LNCaP clone FGC (cell line): ENCODE data around the gene LDLRAD4.

Experiments
- DNase-seq: peaks from one replicate; pipeline ENCODE4 v3.0.0-alpha.2; 2011; ENCODE audit warnings: low read depth
- H3K4me3 ChIP-seq: 2 replicates; pipeline ENCODE4 v1.5.1; 2011; ENCODE audit warnings: mild to moderate bottlenecking, low read depth, low read length, control low read depth
- CTCF ChIP-seq: IDR thresholded peaks from 2 replicates; pipeline ENCODE4 v1.5.1; 2012; ENCODE audit warnings: mild to moderate bottlenecking; ENCODE audit not compliant: control insufficient read depth, insufficient read depth; ENCODE audit errors: extremely low read depth

Gene LDLRAD4

GRCh38 chr18:13312515-13312914 lies 94.0 kb downstream of the LDLRAD4 start:
- no peak overlapping the region for H3K4me3 ChIP-seq
- no peak for DNase-seq
- TF ChIP-seq CTCF = no peak

DNA sequence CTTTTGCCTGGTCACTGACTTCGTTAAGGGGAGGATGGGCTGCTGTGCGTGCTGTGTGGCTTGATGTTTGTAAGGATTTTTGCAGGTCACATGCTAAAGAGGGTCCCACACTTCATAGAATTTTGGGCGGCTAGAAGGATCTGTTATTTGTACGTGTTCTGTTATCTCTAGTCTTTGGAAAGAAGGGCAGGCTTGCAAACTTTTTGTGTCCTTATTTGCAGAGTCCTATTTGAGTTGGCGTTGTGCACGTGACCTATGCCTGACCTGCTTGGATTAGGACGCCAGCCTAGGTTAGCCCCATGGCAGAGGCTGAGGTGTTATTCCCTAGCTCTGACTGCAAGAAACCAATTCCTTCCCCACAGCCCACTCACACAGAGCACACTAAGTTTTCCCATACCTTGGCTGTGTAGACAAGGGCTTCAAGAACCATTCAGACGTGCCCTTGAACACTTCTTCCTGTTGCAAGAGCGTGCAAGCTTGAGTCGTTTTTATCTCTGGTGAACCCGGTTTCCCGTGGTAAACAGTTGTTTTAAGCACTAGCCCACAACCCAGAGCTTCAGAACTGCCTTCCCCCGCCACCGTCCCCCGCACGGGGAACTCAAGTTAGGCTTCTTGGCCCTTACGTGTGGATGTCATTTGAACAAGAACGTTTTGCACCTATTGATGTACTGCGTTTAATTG lies 94.6 kb downstream of the LDLRAD4 start:
- TF ChIP-seq CTCF = no peak
- DNase-seq = no peak
- no peak overlapping the region for H3K4me3 ChIP-seq

DNA sequence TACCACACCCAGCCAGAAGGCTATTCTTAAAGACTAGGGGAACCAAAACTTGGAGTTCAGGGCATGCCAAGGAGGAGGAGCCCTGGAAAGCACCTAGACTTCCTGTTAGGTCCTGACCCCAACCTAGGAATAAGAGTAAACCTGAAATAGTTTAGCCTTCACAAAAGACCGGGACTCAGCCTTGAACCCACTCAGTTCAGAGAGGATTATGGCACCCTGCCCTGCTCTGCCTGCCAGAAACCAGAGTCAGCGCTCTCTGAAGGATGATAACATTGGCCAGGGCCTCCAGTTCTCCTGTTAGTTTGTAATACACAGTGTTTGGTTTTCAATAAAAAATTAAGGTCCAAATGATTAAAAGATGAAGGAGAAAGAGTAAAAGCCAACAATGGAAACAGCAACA lies 96.4 kb downstream of the LDLRAD4 start:
- H3K4me3 ChIP-seq = no peak overlapping the region
- no peak for DNase-seq
- no peak for TF ChIP-seq CTCF

GRCh38 chr18:13316063-13316462 lies 97.5 kb downstream of the LDLRAD4 start:
- no peak overlapping the region for H3K4me3 ChIP-seq
- TF ChIP-seq CTCF = no peak
- DNase-seq = no peak

DNA sequence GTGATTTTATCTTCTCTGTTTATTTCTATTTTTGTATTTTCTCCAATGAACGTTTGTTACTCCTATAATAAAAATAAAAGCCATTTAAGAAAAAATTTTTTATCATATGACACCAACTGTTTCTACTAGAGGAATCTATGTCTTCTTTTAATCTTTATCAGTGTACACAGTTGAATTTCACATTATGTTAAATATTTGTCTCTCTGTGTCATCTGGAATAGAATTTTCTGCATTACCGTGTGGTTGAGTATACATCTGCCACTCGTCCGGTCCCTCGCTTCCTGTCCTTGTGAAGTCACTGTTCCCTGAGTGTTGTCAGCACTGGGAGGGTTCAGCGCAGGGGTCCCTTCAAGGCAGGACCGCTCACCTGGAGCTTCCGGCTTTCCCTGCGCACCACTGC lies 99.2 kb downstream of the LDLRAD4 start:
- TF ChIP-seq CTCF = no peak
- no peak overlapping the region for H3K4me3 ChIP-seq
- DNase-seq = no peak

GRCh38 chr18:13318731-13319501 lies 100.4 kb downstream of the LDLRAD4 start:
- no peak for TF ChIP-seq CTCF
- no peak overlapping the region for H3K4me3 ChIP-seq
- DNase-seq = no peak
